ENCODE results near the gene MTREX. TPM values are rescaled to one million over a fixed set of nuclear protein-coding genes. Genes with fewer than 3 reads are reported as not detected.

Gene MTREX
- total and polyA plus RNA-seq, 2 donors (not counting 1 experiment from before 2014, with no cell fraction given), result 7.9 to 94.0 TPM

DNA sequence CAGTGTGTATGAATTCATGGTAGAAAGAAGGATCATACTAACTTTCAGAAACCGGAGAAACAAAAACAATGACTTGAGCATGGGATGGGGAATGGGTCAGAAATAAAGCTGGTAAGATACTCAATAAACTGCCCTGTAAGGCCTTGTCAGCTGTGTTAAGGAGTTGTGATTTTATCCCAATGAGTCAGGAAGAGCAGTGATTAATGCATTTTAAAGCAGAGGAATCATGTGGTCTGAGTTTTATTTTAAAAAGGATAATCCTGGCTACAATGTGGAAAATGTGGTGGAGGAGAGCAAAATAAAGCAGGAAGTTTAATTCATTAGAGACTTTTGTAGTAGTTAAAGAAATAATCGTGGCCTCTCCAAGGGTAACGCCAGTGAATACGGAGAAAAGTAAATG, 29.0 kb upstream of the MTREX start:
- Mint-ChIP-seq H3K27me3 (no peaks in the 10 kb centered on the region), H3K27ac (no peak overlapping the region), H3K4me1 (no peaks in the 10 kb centered on the region), H3K4me3 (no peak overlapping the region), H3K9me3 (ENCODE audit: insufficient read depth) (no peaks in the 10 kb centered on the region)
- Histone ChIP-seq H3K9me3 (ENCODE audit: control extremely low read depth in 1 of 3, control insufficient read depth in 2 of 3, insufficient read depth in 1 of 3, low read length in 2 of 3) (no peaks in the 10 kb centered on the region), H3K4me2 (replicated peaks; ENCODE audit: low read depth, low read length, poor library complexity, severe bottlenecking) (no peak overlapping the region), H3K4me1 (ENCODE audit: control insufficient read depth in 2 of 2, insufficient read depth in 2 of 2, low read length in 2 of 2) (no peaks in the 10 kb centered on the region), H3K79me2 (ENCODE audit: control insufficient read depth, insufficient read depth, low read length) (no peaks in the 10 kb centered on the region), H3K9ac (ENCODE audit: low read length) (no peak overlapping the region), H3K4me3 (ENCODE audit: control extremely low read depth in 1 of 5, extremely low read depth in 1 of 5, insufficient read depth in 1 of 5, low read depth in 2 of 5, low read length in 4 of 5) (no peak overlapping the region), H4K20me1 (ENCODE audit: control insufficient read depth, insufficient read depth, low read length, poor library complexity, severe bottlenecking) (no peaks in the 10 kb centered on the region), H3K27ac (ENCODE audit: low read length in 2 of 2) (no peak overlapping the region), H2AFZ (ENCODE audit: insufficient read depth, low read depth, low read length, poor library complexity, severe bottlenecking) (no peak overlapping the region), H3K27me3 (replicated peaks in 1 of 4; ENCODE audit: control extremely low read depth in 1 of 4, control insufficient read depth in 3 of 4, insufficient read depth in 4 of 4, low read length in 3 of 4) (no peaks in the 10 kb centered on the region), H3K36me3 (replicated peaks in 1 of 2; ENCODE audit: control extremely low read depth in 1 of 2, control insufficient read depth in 1 of 2, extremely low read depth in 1 of 2, insufficient read depth in 2 of 2, low read length in 1 of 2) (peaks cover 11 to 63% of the 10 kb centered on the region in 2 experiments)
- intact Hi-C loops (cut with micrococcal nuclease), result no loop called here
- ChIA-PET CTCF (no interaction called here), POLR2A (no interaction called here)
- no peak for TF ChIP-seq EZH2 (IDR thresholded peaks at IDR 0.05; ENCODE audit: borderline replicate concordance, insufficient read depth, low read depth, low read length, poor library complexity, severe bottlenecking)
- TF ChIP-seq, protein P1, sequence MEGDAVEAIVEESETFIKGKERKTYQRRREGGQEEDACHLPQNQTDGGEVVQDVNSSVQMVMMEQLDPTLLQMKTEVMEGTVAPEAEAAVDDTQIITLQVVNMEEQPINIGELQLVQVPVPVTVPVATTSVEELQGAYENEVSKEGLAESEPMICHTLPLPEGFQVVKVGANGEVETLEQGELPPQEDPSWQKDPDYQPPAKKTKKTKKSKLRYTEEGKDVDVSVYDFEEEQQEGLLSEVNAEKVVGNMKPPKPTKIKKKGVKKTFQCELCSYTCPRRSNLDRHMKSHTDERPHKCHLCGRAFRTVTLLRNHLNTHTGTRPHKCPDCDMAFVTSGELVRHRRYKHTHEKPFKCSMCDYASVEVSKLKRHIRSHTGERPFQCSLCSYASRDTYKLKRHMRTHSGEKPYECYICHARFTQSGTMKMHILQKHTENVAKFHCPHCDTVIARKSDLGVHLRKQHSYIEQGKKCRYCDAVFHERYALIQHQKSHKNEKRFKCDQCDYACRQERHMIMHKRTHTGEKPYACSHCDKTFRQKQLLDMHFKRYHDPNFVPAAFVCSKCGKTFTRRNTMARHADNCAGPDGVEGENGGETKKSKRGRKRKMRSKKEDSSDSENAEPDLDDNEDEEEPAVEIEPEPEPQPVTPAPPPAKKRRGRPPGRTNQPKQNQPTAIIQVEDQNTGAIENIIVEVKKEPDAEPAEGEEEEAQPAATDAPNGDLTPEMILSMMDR (IDR thresholded peaks at IDR 0.05), result no peak
- WGBS (ENCODE audit: insufficient coverage), result 100% methylated on average over 4 of the region's 4 CpGs
- no peak for ATAC-seq (ENCODE audit: low read depth)
- DNase-seq, result no peak

DNA sequence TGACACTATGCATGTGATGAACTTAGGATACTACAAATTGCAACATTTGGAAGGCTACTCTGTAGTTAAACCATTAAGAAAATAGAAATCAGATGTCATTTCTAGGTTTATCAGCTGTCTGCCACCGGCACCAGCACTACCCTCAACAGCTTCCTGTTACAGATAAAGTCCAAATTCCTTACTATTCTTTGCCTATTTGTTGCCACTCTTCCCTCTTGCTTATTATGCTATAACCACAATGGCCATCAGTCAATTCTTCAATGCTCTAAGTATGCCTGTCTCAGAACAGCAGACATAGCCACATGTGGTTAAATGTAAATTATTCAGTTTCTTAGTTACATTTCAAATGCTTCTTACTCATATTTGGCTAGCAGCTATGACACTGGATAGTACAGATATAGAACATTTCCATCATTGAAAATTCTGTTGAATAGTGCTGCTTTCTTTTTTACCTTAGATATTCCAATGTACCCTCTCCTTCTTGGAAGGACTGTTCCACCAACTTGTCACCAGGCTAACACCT, 21.3 kb upstream of the MTREX start:
- H3K27ac Mint-ChIP-seq, result no peak overlapping the region
- no peaks in the 10 kb centered on the region for H3K27me3 Mint-ChIP-seq
- peaks cover 19 to 63% of the 10 kb centered on the region in 2 experiments for H3K36me3 ChIP-seq (replicated peaks in 1 of 2; ENCODE audit: control extremely low read depth in 1 of 2, control insufficient read depth in 1 of 2, extremely low read depth in 1 of 2, insufficient read depth in 2 of 2, low read length in 1 of 2)
- intact Hi-C loops (cut with micrococcal nuclease), result no loop called here
- H3K27me3 ChIP-seq (replicated peaks in 1 of 4; ENCODE audit: control extremely low read depth in 1 of 4, control insufficient read depth in 3 of 4, insufficient read depth in 4 of 4, low read length in 3 of 4), result no peaks in the 10 kb centered on the region
- no peak for DNase-seq
- no peaks in the 10 kb centered on the region for H3K9me3 ChIP-seq (ENCODE audit: control extremely low read depth in 1 of 3, control insufficient read depth in 2 of 3, insufficient read depth in 1 of 3, low read length in 2 of 3)
- H3K4me3 Mint-ChIP-seq, result no peak overlapping the region
- no peak for ATAC-seq (ENCODE audit: low read depth)
- H4K20me1 ChIP-seq (ENCODE audit: control insufficient read depth, insufficient read depth, low read length, poor library complexity, severe bottlenecking), result no peaks in the 10 kb centered on the region
- ChIA-PET POLR2A (no interaction called here), CTCF (no interaction called here)
- H3K27ac ChIP-seq (ENCODE audit: low read length in 2 of 2), result no peak overlapping the region
- 63% methylated on average over 1 of the region's 1 CpG for WGBS (ENCODE audit: insufficient coverage)
- H2AFZ ChIP-seq (ENCODE audit: insufficient read depth, low read depth, low read length, poor library complexity, severe bottlenecking), result no peak overlapping the region
- no peaks in the 10 kb centered on the region for H3K9me3 Mint-ChIP-seq (ENCODE audit: insufficient read depth)
- H3K4me3 ChIP-seq (ENCODE audit: control extremely low read depth in 1 of 5, extremely low read depth in 1 of 5, insufficient read depth in 1 of 5, low read depth in 2 of 5, low read length in 4 of 5), result no peak overlapping the region
- H3K4me1 ChIP-seq (ENCODE audit: control insufficient read depth in 2 of 2, insufficient read depth in 2 of 2, low read length in 2 of 2), result no peaks in the 10 kb centered on the region
- no peak overlapping the region for H3K9ac ChIP-seq (ENCODE audit: low read length)
- no peaks in the 10 kb centered on the region for H3K4me1 Mint-ChIP-seq
- H3K4me2 ChIP-seq (replicated peaks; ENCODE audit: low read depth, low read length, poor library complexity, severe bottlenecking), result no peak overlapping the region
- TF ChIP-seq, protein P1 (IDR thresholded peaks at IDR 0.05), result no peak
- TF ChIP-seq EZH2 (IDR thresholded peaks at IDR 0.05; ENCODE audit: borderline replicate concordance, insufficient read depth, low read depth, low read length, poor library complexity, severe bottlenecking), result no peak
- no peaks in the 10 kb centered on the region for H3K79me2 ChIP-seq (ENCODE audit: control insufficient read depth, insufficient read depth, low read length)

Data from B cell (primary cell).